K562 (cell line): ENCODE results near the gene ECHDC1. TPM values are rescaled to one million over a fixed set of nuclear protein-coding genes. Genes with fewer than 3 reads are reported as not detected.
A peak's percentile ranks its signal among the peaks of the same experiment; 100 is the strongest.

ENCODE experiments used
- C11orf30 ChIP-seq: fragments of 450-650 bp; IDR thresholded peaks from 2 replicates; pipeline ENCODE4 v1.6.1; 2016; ENCODE audit warnings: low read depth, mild to moderate bottlenecking
- CREB3 ChIP-seq: fragments of 450-650 bp; conservative IDR thresholded peaks from 2 replicates; pipeline ENCODE4 v1.6.1; 2016; ENCODE audit warnings: missing genetic modification characterization, low read depth, mild to moderate bottlenecking, missing compliant biosample characterization, moderate library complexity
- EP300 ChIP-seq: IDR thresholded peaks from 2 replicates; pipeline ENCODE4 v1.6.1; 2012; ENCODE audit warnings: low read length, improper control_type of control experiment
- FOXP1 ChIP-seq: sonication (generic); formaldehyde crosslinking; IDR thresholded peaks from 2 replicates; pipeline ENCODE4 v1.8.0; 2022; ENCODE audit warnings: mild to moderate bottlenecking, missing genetic modification reagents
- NR2C1 ChIP-seq, 2 experiments: fragments of 450-650 bp; IDR thresholded peaks; 2 replicates each; pipeline ENCODE4 v1.6.1; 2017; ENCODE audit warnings: mild to moderate bottlenecking in 2 of 2, antibody characterized with exemption in 1 of 2, inconsistent platforms in 1 of 2, missing compliant biosample characterization in 1 of 2, missing genetic modification characterization in 1 of 2
- NR4A1 ChIP-seq, 2 experiments: fragments of 250-450 bp in 1 of 2; fragments of 450-650 bp in 1 of 2; sonication (Bioruptor Pico) in 1 of 2; IDR thresholded peaks; 2 replicates each; pipeline versions ENCODE4 v1.4.0 to v1.6.1; 2016 to 2020; ENCODE audit warnings: mild to moderate bottlenecking in 2 of 2, missing compliant biosample characterization in 1 of 2, missing genetic modification characterization in 1 of 2, moderate library complexity in 1 of 2
- SOX6 ChIP-seq: fragments of 450-650 bp; IDR thresholded peaks from 2 replicates; pipeline ENCODE4 v1.6.1; 2014; ENCODE audit warnings: mild to moderate bottlenecking
- SPI1 ChIP-seq: IDR thresholded peaks from 2 replicates; pipeline ENCODE4 v1.6.1; 2011; ENCODE audit warnings: low read depth, low read length, control low read depth, borderline replicate concordance
- ZNF24 ChIP-seq: fragments of 450-650 bp; IDR thresholded peaks from 2 replicates; pipeline ENCODE4 v1.6.1; 2016
- polyA plus RNA-seq, 8 experiments: library from polyadenylated mRNA; depleted of rRNA in 4 of 8; stranded (reverse) in 5 of 8; unstranded in 3 of 8; fragments of >200 nt; fragmentation: Nextera tagmentation in 2 of 8; fragmentation: Illumina TruSeq in 1 of 8; extraction: Ambion mirVana in 2 of 8; extraction: Trizol in 1 of 8; gene quantifications; 2 replicates each; pipeline versions ENCODE4 v1.2.1 to v1.2.3, GENCODE V29; 2011 to 2014; ENCODE audit warnings: inconsistent platforms in 1 of 8, missing spikeins in 1 of 8
- total RNA-seq, 7 experiments: library from RNA; depleted of rRNA in 6 of 7; stranded (reverse); fragments of >200 nt in 6 of 7; fragmentation: Illumina TruSeq in 2 of 7; extraction: Trizol in 2 of 7; gene quantifications; 2 replicates each; pipeline versions ENCODE4 v1.2.1 to v1.2.3, GENCODE V29; 2011 to 2021; ENCODE audit warnings: low replicate concordance in 1 of 7
- TF ChIP-seq, protein P1 (sequence below): fragments of 450-650 bp; formaldehyde crosslinking; IDR thresholded peaks from 2 replicates; pipeline ENCODE4 v1.4.0; 2020; ENCODE audit warnings: mild to moderate bottlenecking, moderate library complexity
- TF ChIP-seq, protein P2 (sequence below): sonication (generic); formaldehyde crosslinking; IDR thresholded peaks from 2 replicates; pipeline ENCODE4 v1.8.0; 2022; ENCODE audit warnings: missing genetic modification reagents, mild to moderate bottlenecking, borderline replicate concordance

The ECHDC1 gene
- total and polyA plus RNA-seq, 9 of the 15 experiments (the other 6 are each of a cell fraction or from before 2014, with no cell fraction given): 58.0 to 105 (median 78.6) TPM

DNA sequence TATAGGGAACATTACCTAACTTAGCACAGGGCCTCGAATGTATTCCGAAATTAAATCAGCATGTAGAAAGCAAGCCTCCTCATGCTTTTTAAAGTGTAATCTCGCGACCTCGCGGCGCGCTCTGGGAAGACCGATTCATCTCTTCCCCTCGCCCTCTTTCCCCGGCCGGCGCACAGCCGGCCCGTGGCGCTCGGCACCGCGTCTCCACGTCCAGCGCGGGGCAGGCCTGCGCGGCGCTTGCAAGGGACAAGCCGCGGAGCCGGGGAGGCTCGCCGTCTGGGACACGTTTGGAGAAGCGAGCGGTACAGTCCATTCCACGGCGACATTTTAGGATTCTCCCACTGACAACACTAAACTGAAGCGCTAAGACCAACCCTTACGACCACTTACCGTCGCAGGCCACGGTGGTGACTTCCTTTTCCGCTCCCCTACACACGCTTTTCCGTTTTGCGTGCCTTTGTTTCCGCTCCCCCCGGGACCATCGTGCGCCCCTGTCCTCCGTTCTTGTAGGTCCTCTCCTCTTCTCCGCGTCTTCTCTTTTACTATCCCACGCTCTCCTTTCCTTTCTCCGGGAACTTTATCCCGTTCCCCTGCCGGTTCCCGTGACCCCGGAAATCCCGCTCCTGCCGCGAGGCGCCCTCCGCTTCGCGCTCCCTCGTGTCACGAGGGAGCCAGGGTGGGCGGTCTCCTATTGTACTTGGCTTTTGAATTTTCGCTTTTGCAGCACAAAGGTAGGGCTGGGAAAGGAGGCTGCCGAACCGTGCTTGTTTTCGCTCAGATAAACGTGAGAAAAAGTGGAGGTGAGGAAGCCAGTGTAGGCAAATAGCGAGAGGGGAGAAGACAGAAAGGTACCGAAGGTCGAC, at the start of gene ECHDC1 (continued):
- TF ChIP-seq ZNF24 (0 out of 2 replicates have a peak, but pooled peaks have one; percentile 8), SPI1 (peak; percentile 43; the same call in 1 of the 2 replicates), NR4A1 (CRISPR knock-in tag; IDR thresholded peaks at IDR 0.05) (no peak), NR4A1 (tag; IDR thresholded peaks at IDR 0.05) (peak; percentile 60), NR2C1 (IDR thresholded peaks at IDR 0.05) (peak; percentile 52), NR2C1 (tag; IDR thresholded peaks at IDR 0.05) (peak; percentile 54; the same call in 1 of the 2 replicates), EP300 (no peak; the same call in 1 of the 2 replicates), SOX6 (peak; percentile 29; the same call in 1 of the 2 replicates), C11orf30 (peak; percentile 75), FOXP1 (peak; percentile 28; the same call in 1 of the 2 replicates), CREB3 (no peak)
- TF ChIP-seq, protein P1, sequence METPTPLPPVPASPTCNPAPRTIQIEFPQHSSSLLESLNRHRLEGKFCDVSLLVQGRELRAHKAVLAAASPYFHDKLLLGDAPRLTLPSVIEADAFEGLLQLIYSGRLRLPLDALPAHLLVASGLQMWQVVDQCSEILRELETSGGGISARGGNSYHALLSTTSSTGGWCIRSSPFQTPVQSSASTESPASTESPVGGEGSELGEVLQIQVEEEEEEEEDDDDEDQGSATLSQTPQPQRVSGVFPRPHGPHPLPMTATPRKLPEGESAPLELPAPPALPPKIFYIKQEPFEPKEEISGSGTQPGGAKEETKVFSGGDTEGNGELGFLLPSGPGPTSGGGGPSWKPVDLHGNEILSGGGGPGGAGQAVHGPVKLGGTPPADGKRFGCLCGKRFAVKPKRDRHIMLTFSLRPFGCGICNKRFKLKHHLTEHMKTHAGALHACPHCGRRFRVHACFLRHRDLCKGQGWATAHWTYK: no peak; the same call in 1 of the 2 replicates
- TF ChIP-seq, protein P2, sequence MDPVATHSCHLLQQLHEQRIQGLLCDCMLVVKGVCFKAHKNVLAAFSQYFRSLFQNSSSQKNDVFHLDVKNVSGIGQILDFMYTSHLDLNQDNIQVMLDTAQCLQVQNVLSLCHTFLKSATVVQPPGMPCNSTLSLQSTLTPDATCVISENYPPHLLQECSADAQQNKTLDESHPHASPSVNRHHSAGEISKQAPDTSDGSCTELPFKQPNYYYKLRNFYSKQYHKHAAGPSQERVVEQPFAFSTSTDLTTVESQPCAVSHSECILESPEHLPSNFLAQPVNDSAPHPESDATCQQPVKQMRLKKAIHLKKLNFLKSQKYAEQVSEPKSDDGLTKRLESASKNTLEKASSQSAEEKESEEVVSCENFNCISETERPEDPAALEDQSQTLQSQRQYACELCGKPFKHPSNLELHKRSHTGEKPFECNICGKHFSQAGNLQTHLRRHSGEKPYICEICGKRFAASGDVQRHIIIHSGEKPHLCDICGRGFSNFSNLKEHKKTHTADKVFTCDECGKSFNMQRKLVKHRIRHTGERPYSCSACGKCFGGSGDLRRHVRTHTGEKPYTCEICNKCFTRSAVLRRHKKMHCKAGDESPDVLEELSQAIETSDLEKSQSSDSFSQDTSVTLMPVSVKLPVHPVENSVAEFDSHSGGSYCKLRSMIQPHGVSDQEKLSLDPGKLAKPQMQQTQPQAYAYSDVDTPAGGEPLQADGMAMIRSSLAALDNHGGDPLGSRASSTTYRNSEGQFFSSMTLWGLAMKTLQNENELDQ (CRISPR knock-in tag): no peak
